BLaER1 treated with 17β-estradiol and CSF1 and Interleukin-3, amounts not matched to agents 10 nM and 100 nM (cell line): ENCODE results near the gene PRRG1.
"Not testable (repeated sequence)": the region's sequence is repeated elsewhere in the genome, so short reads cannot be mapped to it uniquely, and the experiment has no call there.

Source experiments
- H3K27ac ChIP-seq, 11 experiments: shearing (Covaris generic); formaldehyde crosslinking; 2 replicates each; pipeline ENCODE4 v1.8.1; 2022
- H3K27me3 ChIP-seq, 11 experiments: shearing (Covaris generic); formaldehyde crosslinking; 2 replicates each; pipeline ENCODE4 v1.8.1; 2022
- H3K36me3 ChIP-seq, 11 experiments: shearing (Covaris generic); formaldehyde crosslinking; 2 replicates each; pipeline ENCODE4 v1.8.1; 2022
- H3K4me1 ChIP-seq, 10 experiments: shearing (Covaris generic); formaldehyde crosslinking; 2 replicates each; pipeline ENCODE4 v1.8.1; 2022
- H3K4me2 ChIP-seq, 11 experiments: shearing (Covaris generic); formaldehyde crosslinking; 2 replicates each; pipeline ENCODE4 v1.8.1; 2022
- H3K4me3 ChIP-seq, 10 experiments: shearing (Covaris generic); formaldehyde crosslinking; 2 replicates each; pipeline ENCODE4 v1.8.1; 2022
- H3K9ac ChIP-seq, 11 experiments: shearing (Covaris generic); formaldehyde crosslinking; 2 replicates each; pipeline ENCODE4 v1.8.1; 2022
- H3K9me3 ChIP-seq, 11 experiments: shearing (Covaris generic); formaldehyde crosslinking; replicated peaks in 1 of 11; 2 replicates each; pipeline ENCODE4 v1.8.1; 2022
- H4K20me1 ChIP-seq, 11 experiments: shearing (Covaris generic); formaldehyde crosslinking; 2 replicates each; pipeline ENCODE4 v1.8.1; 2022
- Cebpa-rat ChIP-seq, 11 experiments: shearing (Covaris generic); IDR thresholded peaks; 2 replicates each; pipeline ENCODE4 v1.8.1; 2022

PRRG1 gene

GRCh38 chrX:37405956-37406355, 56.8 kb downstream of the PRRG1 start:
- TF ChIP-seq Cebpa-rat (IDR thresholded peaks at IDR 0.05), result no peak
- Histone ChIP-seq H3K9me3 (no peaks in the 10 kb centered on the region; a peak in 1 of 22 replicates), H3K9ac (no peak overlapping the region), H3K4me2 (no peak overlapping the region), H3K36me3 (no peaks in the 10 kb centered on the region), H4K20me1 (no peaks in the 10 kb centered on the region), H3K4me1 (peaks cover 0 to 6% (median 0%) of the 10 kb centered on the region in 10 experiments; a peak in 1 of 20 replicates), H3K27ac (no peak overlapping the region), H3K27me3 (no peaks in the 10 kb centered on the region), H3K4me3 (no peak overlapping the region)

GRCh38 chrX:37407736-37408135, 58.6 kb downstream of the PRRG1 start:
- Histone ChIP-seq H3K9ac (no peak overlapping the region), H3K27me3 (no peaks in the 10 kb centered on the region), H3K36me3 (no peaks in the 10 kb centered on the region), H3K4me3 (no peak overlapping the region), H3K27ac (no peak overlapping the region), H3K9me3 (no peaks in the 10 kb centered on the region), H3K4me2 (no peak overlapping the region), H3K4me1 (peaks cover 0 to 6% (median 0%) of the 10 kb centered on the region in 10 experiments; a peak in 1 of 20 replicates), H4K20me1 (no peaks in the 10 kb centered on the region)
- TF ChIP-seq Cebpa-rat (IDR thresholded peaks at IDR 0.05), result no peak

GRCh38 chrX:37409278-37409677, 60.1 kb downstream of the PRRG1 start:
- Histone ChIP-seq H3K9ac (no peak overlapping the region), H3K27me3 (no peaks in the 10 kb centered on the region), H3K4me1 (peaks cover 0 to 6% (median 0%) of the 10 kb centered on the region in 10 experiments; a peak in 1 of 20 replicates), H4K20me1 (no peaks in the 10 kb centered on the region), H3K36me3 (no peaks in the 10 kb centered on the region), H3K27ac (no peak overlapping the region), H3K9me3 (peaks cover 0 to 7% (median 0%) of the 10 kb centered on the region in 11 experiments; a peak in 1 of 22 replicates), H3K4me2 (no peak overlapping the region), H3K4me3 (no peak overlapping the region)
- no peak for TF ChIP-seq Cebpa-rat (IDR thresholded peaks at IDR 0.05)

GRCh38 chrX:37420185-37420584, 71.0 kb downstream of the PRRG1 start:
- no peak overlapping the region for H3K4me3 ChIP-seq
- H3K27ac ChIP-seq, result no peak overlapping the region
- H3K4me2 ChIP-seq, result no peak overlapping the region
- no peak for TF ChIP-seq Cebpa-rat (IDR thresholded peaks at IDR 0.05)
- H3K27me3 ChIP-seq, result no peaks in the 10 kb centered on the region
- no peak overlapping the region for H3K9ac ChIP-seq
- no peaks in the 10 kb centered on the region for H4K20me1 ChIP-seq
- H3K9me3 ChIP-seq, result no peaks in the 10 kb centered on the region
- no peaks in the 10 kb centered on the region for H3K4me1 ChIP-seq
- H3K36me3 ChIP-seq, result no peaks in the 10 kb centered on the region

- Histone ChIP-seq H3K4me2 (no peak overlapping the region), H3K9ac (no peak overlapping the region), H3K4me1 (no peaks in the 10 kb centered on the region), H4K20me1 (no peaks in the 10 kb centered on the region), H3K27me3 (no peaks in the 10 kb centered on the region), H3K27ac (no peak overlapping the region), H3K36me3 (no peaks in the 10 kb centered on the region), H3K4me3 (no peak overlapping the region), H3K9me3 (no peaks in the 10 kb centered on the region)
- TF ChIP-seq Cebpa-rat (IDR thresholded peaks at IDR 0.05), result no peak
Measured at GRCh38 chrX:37420756-37421155, 71.6 kb downstream of the PRRG1 start.

- Histone ChIP-seq H3K4me1 (no peaks in the 10 kb centered on the region), H3K27ac (no peak overlapping the region), H3K36me3 (no peaks in the 10 kb centered on the region), H3K9ac (no peak overlapping the region), H3K9me3 (peaks cover 5 to 16% (median 14%) of the 10 kb centered on the region in 11 experiments), H3K27me3 (no peaks in the 10 kb centered on the region), H3K4me2 (no peak overlapping the region), H4K20me1 (no peaks in the 10 kb centered on the region), H3K4me3 (no peak overlapping the region)
- no peak for TF ChIP-seq Cebpa-rat (IDR thresholded peaks at IDR 0.05)
Measured at GRCh38 chrX:37424000-37424429, 74.9 kb downstream of the PRRG1 start.

GRCh38 chrX:37425370-37425769, 76.2 kb downstream of the PRRG1 start:
- no peak overlapping the region for H3K4me2 ChIP-seq
- H3K4me3 ChIP-seq, result no peak overlapping the region
- no peak overlapping the region for H3K9ac ChIP-seq
- peaks cover 5 to 25% (median 16%) of the 10 kb centered on the region in 11 experiments for H3K9me3 ChIP-seq
- H3K27me3 ChIP-seq, result no peaks in the 10 kb centered on the region
- H3K27ac ChIP-seq, result no peak overlapping the region
- no peaks in the 10 kb centered on the region for H3K4me1 ChIP-seq
- TF ChIP-seq Cebpa-rat (IDR thresholded peaks at IDR 0.05), result no peak
- no peaks in the 10 kb centered on the region for H4K20me1 ChIP-seq
- H3K36me3 ChIP-seq, result no peaks in the 10 kb centered on the region

- not testable (repeated sequence) for H3K27ac ChIP-seq, H3K4me2 ChIP-seq, H3K4me3 ChIP-seq, H3K27me3 ChIP-seq, H3K9ac ChIP-seq, H3K36me3 ChIP-seq, H3K4me1 ChIP-seq, H4K20me1 ChIP-seq
- peaks cover 5 to 25% (median 16%) of the 10 kb centered on the region in 11 experiments for H3K9me3 ChIP-seq
Measured at GRCh38 chrX:37428962-37429361, 79.8 kb downstream of the PRRG1 start.

GRCh38 chrX:37434362-37434761, 85.2 kb downstream of the PRRG1 start:
- no peaks in the 10 kb centered on the region for H3K36me3 ChIP-seq
- H3K9me3 ChIP-seq, result peaks cover 0 to 6% (median 0%) of the 10 kb centered on the region in 11 experiments; a peak in 1 of 22 replicates
- H4K20me1 ChIP-seq, result no peaks in the 10 kb centered on the region
- H3K27me3 ChIP-seq, result no peaks in the 10 kb centered on the region
- no peak overlapping the region for H3K27ac ChIP-seq
- no peak for TF ChIP-seq Cebpa-rat (IDR thresholded peaks at IDR 0.05)
- H3K9ac ChIP-seq, result no peak overlapping the region
- no peaks in the 10 kb centered on the region for H3K4me1 ChIP-seq
- H3K4me2 ChIP-seq, result no peak overlapping the region
- H3K4me3 ChIP-seq, result no peak overlapping the region

GRCh38 chrX:37437160-37437559, 88.0 kb downstream of the PRRG1 start:
- Histone ChIP-seq H3K9ac (no peak overlapping the region), H3K4me2 (no peak overlapping the region), H3K4me3 (no peak overlapping the region), H3K27me3 (no peaks in the 10 kb centered on the region), H3K4me1 (no peaks in the 10 kb centered on the region), H3K27ac (no peak overlapping the region), H3K9me3 (0 out of 22 replicates have a peak, but pooled peaks cover 0 to 10% (median 0%) of the 10 kb centered on the region in 11 experiments), H3K36me3 (no peaks in the 10 kb centered on the region), H4K20me1 (no peaks in the 10 kb centered on the region)
- no peak for TF ChIP-seq Cebpa-rat (IDR thresholded peaks at IDR 0.05)
